ENCODE data around the gene SET. TPM values are rescaled to one million over a fixed set of nuclear protein-coding genes. Genes with fewer than 3 reads are reported as not detected.

Gene SET
- polyA plus RNA-seq, 1 donor (not counting 4 experiments of a cell fraction or from before 2014, with no cell fraction given) = 267 TPM

GRCh38 chr9:128743421-128743820 lies 54.4 kb downstream of the SET start:
- H3K4me2 ChIP-seq (ENCODE audit: control insufficient read depth, extremely low read depth, insufficient read depth, low read depth, low read length) = no peak overlapping the region
- H3K4me3 ChIP-seq (ENCODE audit: control insufficient read depth in 2 of 3, extremely low read depth in 1 of 3, insufficient read depth in 2 of 3, low read depth in 1 of 3, low read length in 3 of 3) = no peak overlapping the region
- DNase-seq (ENCODE audit: low read depth, low spot score) (no peak), FAIRE-seq (no peak)
- TF ChIP-seq, protein P1, sequence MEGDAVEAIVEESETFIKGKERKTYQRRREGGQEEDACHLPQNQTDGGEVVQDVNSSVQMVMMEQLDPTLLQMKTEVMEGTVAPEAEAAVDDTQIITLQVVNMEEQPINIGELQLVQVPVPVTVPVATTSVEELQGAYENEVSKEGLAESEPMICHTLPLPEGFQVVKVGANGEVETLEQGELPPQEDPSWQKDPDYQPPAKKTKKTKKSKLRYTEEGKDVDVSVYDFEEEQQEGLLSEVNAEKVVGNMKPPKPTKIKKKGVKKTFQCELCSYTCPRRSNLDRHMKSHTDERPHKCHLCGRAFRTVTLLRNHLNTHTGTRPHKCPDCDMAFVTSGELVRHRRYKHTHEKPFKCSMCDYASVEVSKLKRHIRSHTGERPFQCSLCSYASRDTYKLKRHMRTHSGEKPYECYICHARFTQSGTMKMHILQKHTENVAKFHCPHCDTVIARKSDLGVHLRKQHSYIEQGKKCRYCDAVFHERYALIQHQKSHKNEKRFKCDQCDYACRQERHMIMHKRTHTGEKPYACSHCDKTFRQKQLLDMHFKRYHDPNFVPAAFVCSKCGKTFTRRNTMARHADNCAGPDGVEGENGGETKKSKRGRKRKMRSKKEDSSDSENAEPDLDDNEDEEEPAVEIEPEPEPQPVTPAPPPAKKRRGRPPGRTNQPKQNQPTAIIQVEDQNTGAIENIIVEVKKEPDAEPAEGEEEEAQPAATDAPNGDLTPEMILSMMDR (optimal IDR thresholded peaks at IDR 0.05 in 1 of 3, IDR thresholded peaks at IDR 0.05 in 1 of 3, conservative IDR thresholded peaks at IDR 0.05 in 1 of 3; ENCODE audit: extremely low read depth in 1 of 3, insufficient read depth in 2 of 3, low read length in 3 of 3) = no peak
- TF ChIP-seq EZH2 (IDR thresholded peaks at IDR 0.05; ENCODE audit: low read length) = no peak
- no peak overlapping the region for H3K27ac ChIP-seq (ENCODE audit: control insufficient read depth, insufficient read depth, low read length)
- H3K4me1 ChIP-seq (ENCODE audit: control insufficient read depth, extremely low read depth, insufficient read depth, low read length) = no peaks in the 10 kb centered on the region
- dilution Hi-C loops (cut with MboI; ENCODE audit: extremely low pct_ligation_motif_present, low sequenced_read_pairs) = no loop called here
- no peaks in the 10 kb centered on the region for H3K9me1 ChIP-seq (ENCODE audit: control insufficient read depth, extremely low read depth, insufficient read depth, low read length)
- no peaks in the 10 kb centered on the region for H3K79me2 ChIP-seq (ENCODE audit: control insufficient read depth, insufficient read depth, low read length)
- no peaks in the 10 kb centered on the region for H3K27me3 ChIP-seq (ENCODE audit: control insufficient read depth, extremely low read depth, insufficient read depth, low read length)
- no peaks in the 10 kb centered on the region for H4K20me1 ChIP-seq (ENCODE audit: control insufficient read depth, extremely low read depth, insufficient read depth, low read length)
- H3K9me3 ChIP-seq (ENCODE audit: control insufficient read depth, low read depth, low read length) = no peaks in the 10 kb centered on the region
- H3K9ac ChIP-seq (ENCODE audit: control insufficient read depth, extremely low read depth, insufficient read depth, low read length) = no peak overlapping the region
- peaks cover 0 to 2% of the 10 kb centered on the region in 2 experiments for H3K36me3 ChIP-seq (ENCODE audit: control insufficient read depth in 2 of 2, extremely low read depth in 1 of 2, insufficient read depth in 2 of 2, low read length in 2 of 2)
- no peak overlapping the region for H2AFZ ChIP-seq (ENCODE audit: control insufficient read depth, low read length)

Small RNA genes within 50 kb of the gene (small RNA-seq; reads per million reads assigned to genes)
- gene RF00017 (ENCODE audit: insufficient read length in 3 of 3, low read depth in 3 of 3, low replicate concordance in 1 of 3) (0 reads per million in 3 experiments), gene RN7SL560P (ENCODE audit: insufficient read length in 3 of 3, low read depth in 3 of 3, low replicate concordance in 1 of 3) (0 reads per million in 3 experiments)

Other genes starting within 250 kb of the SET start
- 6.6 to 16.3 TPM (median 14.0 TPM) in 3 replicates for gene ODF2, start 233.2 kb upstream of the SET start, polyA plus RNA-seq
- 22.2 to 28.3 TPM (median 24.4 TPM) in 3 replicates for gene GLE1, start 184.5 kb upstream of the SET start, polyA plus RNA-seq
- gene SPTAN1, start 136.6 kb upstream of the SET start, polyA plus RNA-seq = 98.7 to 112 TPM (median 101 TPM) in 3 replicates
- 11.5 to 19.3 TPM (median 14.0 TPM) in 3 replicates for gene DYNC2I2, start 32.4 kb upstream of the SET start, polyA plus RNA-seq
- gene PKN3, start 13.3 kb downstream of the SET start, polyA plus RNA-seq = 1.2 to 3.0 TPM (median 1.3 TPM) in 3 replicates
- 24.1 to 46.3 TPM (median 36.3 TPM) in 3 replicates for gene ZDHHC12, start 34.9 kb downstream of the SET start, polyA plus RNA-seq
- 14.9 to 25.4 TPM (median 19.6 TPM) in 3 replicates for gene ZER1, start 82.7 kb downstream of the SET start, polyA plus RNA-seq
- 12.8 to 25.1 TPM (median 14.1 TPM) in 3 replicates for gene TBC1D13, start 98.0 kb downstream of the SET start, polyA plus RNA-seq
- gene ENDOG, start 129.3 kb downstream of the SET start, polyA plus RNA-seq = 10.1 to 18.5 TPM (median 10.2 TPM) in 3 replicates
- 22.0 to 27.5 TPM (median 26.5 TPM) in 3 replicates for gene SPOUT1, start 140.6 kb downstream of the SET start, polyA plus RNA-seq
- 10.9 to 13.9 TPM (median 13.9 TPM) in 3 replicates for gene KYAT1, start 192.7 kb downstream of the SET start, polyA plus RNA-seq
- gene LRRC8A, start 192.9 kb downstream of the SET start, polyA plus RNA-seq = 88.3 to 127 TPM (median 109 TPM) in 3 replicates
- gene PHYHD1, start 231.8 kb downstream of the SET start, polyA plus RNA-seq = 4.6 to 5.2 TPM (median 4.7 TPM) in 3 replicates